HG03159 (cell line): ENCODE measurements around the gene PPP4R2.

Experiments
- ATAC-seq: cut with Tn5 transposase; IDR thresholded peaks from one replicate; pipeline ENCODE4 v1.9.1; 2021; ENCODE audit warnings: mild to moderate bottlenecking, moderate library complexity; ENCODE audit not compliant: unreplicated experiment

Gene PPP4R2

DNA sequence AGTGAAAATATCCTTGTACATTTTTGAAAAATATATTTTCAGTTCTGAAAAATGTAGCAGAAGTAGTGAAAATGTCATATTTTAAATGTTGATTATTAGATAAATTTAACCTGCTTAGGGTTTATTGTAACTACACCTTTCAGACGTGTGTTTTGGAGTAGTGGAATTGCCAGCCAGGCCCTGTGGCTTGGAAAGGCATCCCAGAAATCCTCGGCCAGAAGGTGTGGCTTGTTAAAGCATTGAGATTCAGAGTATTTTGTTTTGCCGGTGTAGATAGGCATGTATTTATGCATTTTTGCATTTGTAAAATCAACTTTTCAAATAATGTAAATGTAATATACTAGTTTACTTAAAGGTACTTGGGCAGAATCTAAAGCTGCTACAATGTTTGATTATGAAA, 71.8 kb downstream of the PPP4R2 start:
- ATAC-seq: no peak

DNA sequence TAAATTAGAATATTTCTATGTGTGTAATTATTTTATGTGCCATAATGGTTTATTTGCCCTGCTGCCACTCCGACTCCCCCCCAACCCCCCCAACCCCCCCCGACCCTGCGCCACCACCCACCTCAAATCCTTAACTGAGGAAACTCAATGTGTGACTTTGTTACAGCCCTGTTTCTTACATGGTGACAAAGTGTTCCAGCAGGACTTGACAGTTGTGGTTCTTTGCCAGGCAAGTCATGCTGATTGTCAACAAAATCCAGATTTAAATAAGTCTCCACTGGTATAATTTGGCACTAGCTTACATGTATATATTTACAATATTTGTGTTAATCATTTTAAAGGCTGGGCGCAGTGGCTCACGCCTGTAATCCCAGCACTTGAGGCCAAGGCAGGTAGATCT, 72.6 kb downstream of the PPP4R2 start:
- no peak for ATAC-seq

DNA sequence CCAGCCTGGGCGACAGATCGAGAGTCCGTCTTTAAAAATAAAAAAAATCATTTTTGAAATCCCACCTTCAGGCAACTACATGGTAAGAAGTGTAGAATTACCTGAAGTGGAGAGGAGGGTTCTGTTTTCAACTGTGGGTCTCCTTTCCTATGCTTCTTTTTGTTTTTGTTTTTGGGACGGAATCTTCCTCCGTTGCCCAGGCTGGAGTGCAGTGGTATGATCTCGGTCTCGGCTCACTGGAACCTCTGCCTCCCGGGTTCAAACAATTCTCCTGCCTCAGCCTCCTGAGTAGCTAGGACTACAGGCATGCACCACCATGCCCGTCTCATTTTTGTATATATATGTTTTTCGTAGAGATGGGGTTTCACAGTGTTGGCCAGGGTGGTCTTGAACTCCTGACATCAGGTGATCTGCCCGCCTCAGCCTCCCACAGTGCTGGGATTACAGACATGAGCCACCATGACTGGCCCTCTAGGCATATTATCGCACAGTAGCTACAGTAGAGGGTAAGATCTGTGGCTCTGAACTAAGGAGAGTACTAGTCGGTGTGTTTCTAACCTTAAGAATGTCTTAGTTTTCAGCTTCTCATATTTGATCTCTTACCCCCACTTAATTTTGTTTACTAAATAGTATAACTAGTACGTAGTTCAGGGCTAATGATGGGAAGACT, 73.3 kb downstream of the PPP4R2 start:
- no peak for ATAC-seq

DNA sequence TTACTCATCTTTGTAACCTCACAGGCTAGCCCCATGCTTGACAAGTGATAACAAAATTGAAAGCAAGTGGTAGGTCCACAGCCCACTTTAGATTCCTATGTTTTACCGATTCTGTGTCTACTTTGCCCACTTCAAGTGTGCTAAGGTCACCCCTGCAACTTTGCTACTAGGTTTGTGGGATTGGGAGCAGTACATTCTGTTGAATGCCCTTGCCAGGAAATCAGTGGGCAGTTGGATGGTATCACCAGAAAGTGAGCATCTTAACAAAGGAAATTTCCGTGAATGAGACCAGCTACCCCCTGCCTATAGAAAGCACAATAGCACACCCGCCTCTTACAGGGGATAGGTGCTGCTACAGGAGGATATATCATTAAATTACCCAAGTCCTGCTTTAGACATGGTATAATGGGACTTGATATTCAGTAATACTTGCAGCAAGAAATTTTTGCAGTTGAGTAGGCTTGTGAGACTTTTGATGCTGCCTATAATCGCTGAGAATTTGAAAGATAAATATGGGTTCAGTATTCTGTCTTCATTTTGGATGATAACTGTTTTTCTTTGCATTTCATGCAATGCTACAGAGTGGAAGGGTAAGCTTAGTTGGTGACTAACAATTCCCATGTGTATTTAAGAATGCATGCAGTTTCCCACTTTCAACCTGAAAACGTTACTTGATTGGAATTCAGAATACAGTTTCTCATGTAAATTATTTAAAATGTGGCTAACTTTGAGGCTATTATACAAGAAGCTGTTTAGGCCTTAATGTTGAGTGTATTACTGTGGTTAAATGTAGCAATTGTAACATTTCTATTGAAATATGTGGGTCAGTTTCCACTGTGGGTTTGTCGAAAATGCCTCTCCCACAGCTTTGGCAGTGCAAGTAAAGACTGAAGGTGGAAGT, 74.3 kb downstream of the PPP4R2 start:
- ATAC-seq: no peak

DNA sequence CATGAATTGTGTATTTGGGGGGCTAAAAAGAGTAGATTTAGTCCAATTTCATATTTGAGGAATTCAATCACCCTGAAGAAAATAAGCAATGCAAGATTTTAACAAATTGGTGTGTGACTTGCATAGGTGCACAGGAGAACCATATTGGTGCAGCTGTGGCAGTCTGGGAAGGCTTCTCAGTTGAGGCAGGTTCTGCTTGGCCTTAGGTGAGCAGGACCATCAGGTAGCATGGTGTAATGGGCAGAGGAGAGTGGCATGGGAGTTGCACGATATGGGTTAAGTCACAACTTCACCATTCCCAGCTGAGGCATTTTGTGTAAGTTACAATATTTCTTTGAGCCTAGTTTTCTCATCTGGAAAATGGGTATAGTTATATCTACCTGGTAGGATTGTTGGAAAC, 75.3 kb downstream of the PPP4R2 start:
- ATAC-seq: no peak

DNA sequence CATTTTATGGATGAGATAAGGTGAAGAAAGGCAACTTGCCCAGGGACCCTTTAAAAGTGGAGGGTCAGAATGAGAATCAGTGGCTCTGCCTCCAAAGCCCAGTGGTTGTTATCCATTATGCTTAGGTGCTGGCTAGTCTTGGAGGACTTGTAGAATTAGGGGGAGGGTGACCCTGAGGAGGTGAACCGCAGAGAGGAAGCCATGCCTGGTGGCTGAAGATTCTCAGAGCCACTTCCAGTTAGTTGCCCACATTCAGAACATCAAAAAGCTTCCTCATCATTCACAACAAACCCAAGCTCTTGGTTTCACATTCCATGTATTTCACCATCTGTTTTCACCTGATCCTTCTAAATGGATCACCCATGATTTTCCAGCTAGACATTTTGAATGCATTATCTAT, 76.0 kb downstream of the PPP4R2 start:
- no peak for ATAC-seq

DNA sequence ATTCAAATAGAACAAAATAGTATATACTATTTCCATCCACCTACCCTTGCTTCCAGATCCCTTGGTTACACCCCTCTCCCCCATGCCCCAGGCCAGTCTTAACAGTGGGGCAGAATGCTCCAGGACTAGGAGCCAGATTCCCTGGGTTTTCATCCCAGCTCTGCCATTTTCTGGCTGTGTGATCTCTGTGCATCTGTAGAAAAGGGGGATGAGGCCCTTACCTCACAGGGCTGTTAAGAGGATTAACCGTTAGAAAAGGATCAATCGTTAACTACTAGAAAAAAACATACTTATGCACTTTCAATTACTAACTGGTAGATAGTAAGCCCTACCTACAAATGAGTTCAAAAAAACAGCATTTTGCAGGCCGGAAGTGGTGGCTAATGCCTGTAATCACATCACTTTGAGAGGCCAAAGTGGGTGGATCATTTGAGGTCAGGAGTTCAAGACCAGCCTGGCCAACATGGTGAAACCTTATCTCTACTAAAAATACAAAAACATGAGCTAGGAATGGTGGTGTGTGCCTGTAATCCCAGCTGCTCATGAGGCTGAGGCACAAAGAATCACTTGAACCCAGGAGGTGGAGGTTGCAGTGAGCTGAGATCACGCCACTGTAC, 76.6 kb downstream of the PPP4R2 start:
- ATAC-seq: no peak

DNA sequence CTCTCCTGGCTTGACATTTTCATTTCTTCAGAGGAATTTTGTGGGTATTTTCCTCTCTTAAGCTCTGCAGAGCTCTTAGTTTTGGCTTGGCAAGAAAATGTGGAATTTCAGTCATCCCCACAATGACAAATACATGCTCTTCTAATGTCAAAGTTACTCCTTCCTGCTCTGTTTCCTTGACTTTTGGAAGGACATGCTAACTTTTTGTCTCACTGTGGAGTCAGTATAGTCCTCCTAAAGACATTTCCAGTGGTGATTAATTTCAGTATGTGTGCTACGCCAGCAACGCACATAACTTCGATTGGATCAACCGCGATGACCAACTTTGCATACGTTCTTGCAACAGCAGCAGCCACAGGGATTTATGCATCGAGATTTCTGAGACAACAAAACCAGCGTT, 78.2 kb downstream of the PPP4R2 start:
- ATAC-seq: no peak

DNA sequence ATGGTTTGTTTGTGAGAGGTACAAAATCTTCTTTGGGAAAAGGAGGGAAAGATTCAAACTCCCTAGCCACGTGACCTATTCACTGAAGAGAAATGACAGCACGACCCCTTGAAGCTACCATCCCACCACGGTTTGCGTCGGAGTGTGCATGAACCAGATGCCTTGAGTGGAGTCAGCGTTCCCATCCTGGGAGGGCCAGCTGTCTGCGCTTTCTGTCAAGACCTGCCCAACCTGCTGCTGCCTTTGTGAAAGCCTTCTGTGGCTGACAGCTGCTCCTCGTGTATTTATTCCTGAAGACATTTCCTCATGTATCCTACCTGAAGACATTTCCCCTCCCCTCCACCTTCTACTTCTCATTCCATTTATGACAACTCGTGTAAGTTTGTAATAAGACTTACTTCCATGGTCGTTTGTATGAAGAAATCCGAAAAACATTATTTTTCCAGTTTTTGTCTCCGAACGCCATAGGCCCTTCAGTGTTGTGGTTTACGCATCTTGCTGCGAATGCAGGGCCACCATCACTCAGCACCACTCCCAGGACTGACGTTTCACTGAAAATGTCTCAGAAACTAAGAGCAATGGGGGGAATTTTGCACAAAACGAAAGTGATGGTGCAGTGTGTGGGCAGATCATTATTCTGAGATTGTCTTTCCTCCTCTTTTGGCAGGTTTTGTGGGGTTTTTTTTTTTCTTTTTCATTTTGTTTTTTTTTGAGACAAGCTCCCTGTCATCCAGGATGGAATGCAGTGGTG, 83.8 kb downstream of the PPP4R2 start:
- no peak for ATAC-seq

DNA sequence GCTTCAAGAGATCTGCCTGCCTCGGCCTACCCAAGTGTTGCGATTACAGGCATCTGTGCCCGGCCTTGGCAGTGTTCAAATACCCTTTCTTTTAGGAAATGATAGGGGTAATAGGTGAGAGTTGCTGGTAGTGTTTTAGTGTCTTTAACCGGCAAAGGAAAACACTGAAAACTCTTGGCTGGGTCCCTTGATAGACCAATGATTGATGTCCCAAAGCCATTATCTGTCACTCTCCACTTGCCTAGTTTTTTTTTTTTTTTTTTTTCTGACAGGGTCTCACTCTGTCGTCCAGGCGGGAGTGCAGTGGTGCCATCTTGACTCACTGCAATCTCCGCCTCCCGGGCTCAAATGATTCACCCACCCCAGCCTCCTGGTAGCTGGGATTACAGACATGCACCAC, 84.5 kb downstream of the PPP4R2 start:
- ATAC-seq: no peak

DNA sequence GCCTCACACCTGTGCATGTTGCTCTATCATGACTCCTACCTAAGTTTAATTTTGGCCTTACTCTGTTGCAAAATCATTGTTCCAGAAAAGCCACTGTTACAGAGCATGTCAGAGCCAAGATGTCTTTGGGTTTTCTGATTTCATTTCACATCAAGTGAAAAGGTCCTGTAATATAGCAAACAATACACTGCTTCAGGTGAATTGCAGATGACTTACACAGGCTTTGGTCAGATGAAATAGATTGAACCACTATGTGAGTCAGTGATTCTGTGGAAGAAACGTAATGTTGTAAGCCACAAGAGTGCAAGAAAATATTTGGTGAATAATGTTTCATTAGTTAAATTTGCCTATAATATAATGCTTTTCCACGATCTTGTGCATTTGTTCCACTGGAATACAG, 87.6 kb downstream of the PPP4R2 start:
- ATAC-seq: no peak

DNA sequence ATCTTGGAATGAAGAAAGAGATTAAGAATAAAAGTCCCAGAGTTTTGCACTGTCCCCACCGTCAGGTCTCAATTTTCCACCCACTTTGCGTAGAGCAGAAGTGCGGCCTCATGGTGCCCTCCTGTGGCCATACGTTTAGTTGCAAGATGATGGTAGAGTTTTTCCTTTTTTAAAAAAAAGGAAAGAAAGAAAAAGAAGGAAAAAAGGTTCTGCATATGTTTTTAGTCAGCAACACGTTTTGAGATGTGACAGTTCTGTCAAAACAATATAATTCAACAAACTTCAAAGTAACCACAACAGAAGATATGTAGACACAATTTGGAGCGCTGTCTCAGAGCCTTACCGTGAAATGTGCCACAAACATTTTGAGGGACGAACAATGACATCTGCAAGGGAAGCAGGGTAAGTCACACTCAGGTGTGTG, 89.5 kb downstream of the PPP4R2 start:
- ATAC-seq: no peak

DNA sequence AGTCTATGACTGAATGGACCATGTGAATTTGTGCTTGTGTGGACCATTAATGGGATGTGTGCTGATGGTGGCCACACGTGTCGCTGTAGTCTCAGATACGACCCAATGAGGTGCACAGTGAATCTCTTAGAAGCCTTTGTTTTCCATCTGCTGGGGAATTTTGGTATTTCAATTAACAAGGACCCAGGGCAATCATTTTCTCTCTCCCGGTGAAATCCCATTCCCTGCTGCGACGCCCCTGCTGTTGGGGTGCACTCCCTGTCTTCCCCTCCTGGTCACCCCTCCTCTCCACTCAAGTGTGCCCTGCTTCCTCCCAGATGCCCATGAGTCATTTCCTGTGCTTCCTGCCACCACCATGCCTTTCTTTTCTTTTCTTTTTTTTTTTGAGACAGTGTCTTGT, 97.5 kb downstream of the PPP4R2 start:
- ATAC-seq: no peak

DNA sequence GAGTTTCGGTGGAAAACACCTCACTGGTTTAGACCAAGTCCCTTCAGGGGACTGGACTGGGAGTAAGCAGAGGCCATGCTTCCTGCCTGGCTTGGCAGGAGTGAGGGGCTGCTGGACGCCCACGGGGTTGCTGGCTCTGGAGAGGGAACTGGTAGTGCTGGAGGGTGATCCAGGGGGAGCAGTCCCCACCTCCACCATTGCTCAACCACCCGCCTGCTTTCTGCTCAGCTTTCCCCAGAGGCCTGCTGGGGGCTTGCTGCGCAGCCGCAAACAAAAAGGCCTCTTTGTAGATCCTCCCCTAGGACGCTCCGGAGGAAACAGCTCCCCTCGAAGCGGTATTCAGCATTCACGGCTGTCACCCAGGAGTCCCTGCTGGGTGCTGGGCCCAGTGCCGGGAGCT, 98.3 kb downstream of the PPP4R2 start:
- no peak for ATAC-seq

DNA sequence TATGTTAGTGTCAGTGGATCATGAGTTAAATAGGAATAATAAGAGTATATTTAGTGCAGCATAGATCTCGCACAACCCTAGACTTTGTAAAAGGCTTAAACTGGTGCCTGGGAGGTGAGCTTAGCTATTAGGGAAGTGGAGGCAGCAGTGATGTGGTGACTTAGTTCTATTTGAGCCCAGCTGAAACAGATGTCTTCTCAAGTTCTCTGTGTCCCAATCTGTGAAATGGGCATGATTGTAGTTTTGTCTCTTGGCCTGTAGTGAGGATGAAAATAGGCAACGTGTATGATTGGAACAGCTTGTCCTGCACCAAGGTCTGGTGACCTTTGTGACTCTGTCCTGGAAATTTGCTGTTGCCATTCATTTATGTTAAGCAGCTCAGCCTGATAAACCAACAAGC, 99.6 kb downstream of the PPP4R2 start:
- ATAC-seq: no peak

DNA sequence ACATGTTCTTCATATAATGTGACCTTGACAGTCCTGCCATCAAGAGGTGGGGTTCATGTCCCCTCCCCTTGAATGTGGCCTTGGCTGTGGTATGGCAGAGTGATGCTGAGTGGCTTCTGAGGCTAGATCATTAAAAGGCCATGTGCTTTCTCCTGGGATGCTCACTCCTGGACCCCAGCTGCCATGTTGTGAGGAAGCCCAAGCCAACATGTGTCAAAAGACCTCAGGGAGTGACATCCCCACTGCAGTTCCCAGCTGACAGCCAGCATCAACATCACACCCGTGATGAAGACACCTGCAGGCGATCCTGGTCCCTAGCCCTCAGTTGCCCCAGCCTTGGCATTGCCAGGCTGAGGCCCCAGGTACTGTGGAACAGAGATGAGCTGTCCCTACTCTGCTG, 101.4 kb downstream of the PPP4R2 start:
- no peak for ATAC-seq

DNA sequence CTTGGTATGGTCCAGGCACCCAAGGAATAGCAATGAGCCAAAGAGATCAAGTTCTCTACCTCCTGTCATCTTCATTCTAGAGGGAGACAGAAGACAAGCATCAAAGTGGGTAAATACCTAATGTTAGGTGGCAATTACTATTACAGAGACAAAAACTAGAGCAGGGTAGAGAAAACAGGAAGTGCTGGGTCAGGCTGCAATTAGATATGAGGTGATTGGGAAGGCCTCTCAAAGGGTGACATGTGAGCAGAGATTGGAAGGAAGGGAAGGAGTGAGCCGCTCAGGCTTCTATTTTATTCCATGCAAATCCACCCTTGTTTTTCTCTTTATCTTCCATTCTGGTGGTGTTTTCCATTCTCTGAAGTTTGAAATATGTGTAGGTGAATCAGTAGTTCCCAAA, 102.3 kb downstream of the PPP4R2 start:
- ATAC-seq: no peak

DNA sequence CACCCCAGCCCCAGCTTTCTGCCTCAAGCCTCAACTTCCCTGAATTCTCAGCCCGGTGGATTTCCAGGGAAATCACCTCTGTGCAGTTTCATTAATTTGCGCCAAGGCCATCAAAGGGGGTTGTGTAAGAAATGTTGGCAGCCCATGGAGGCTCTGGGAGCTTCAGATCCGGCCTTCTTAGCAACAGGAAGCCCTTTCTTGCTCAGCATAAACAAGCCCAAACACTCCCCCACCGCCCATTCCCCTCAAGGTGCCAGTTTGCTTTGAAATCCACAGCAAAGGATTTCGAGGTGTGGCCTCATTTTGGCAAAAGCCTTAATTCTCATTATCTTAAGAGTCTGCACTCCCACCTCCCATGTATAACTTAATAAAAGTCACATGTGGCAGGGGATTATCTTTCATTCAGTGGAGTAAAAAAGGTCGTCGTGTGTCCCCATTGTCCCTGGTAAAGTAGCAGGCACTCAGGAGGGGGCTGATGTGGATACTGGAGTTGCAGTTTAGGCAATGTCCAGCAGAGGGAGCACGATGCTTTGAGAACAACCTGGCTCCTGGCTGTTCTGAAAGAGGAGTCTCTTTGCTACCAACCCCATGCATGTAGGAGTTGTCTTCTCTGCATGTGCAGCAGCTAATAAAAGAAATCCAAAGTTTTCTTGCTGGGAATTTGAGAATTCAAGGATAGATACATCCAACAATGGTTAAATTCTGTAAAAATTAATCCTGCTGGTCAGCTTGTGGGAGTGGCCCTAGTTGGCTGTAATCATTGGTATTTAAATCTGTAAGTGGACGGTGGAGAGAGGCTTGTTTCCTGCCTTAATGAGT, 104.3 kb downstream of the PPP4R2 start:
- ATAC-seq: peak; percentile 93

DNA sequence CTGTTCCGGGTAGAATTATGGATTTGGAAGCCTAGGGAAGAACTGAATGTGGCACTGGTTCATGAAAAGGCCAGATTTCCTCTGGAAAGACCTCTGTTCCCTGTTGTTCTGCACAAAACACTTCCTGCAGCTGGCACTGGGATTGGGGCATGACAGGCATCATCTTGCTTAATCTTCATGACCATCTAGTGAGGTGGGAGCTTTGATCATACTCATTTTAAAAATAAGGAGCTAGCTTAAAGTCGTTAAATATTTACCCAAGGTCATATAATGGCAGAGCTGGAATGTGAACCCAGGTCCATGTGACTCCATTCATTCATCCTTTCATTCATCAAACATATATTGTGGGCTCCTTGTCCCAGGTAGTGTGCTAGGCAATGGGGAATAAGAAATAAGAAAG, 105.3 kb downstream of the PPP4R2 start:
- ATAC-seq: no peak

DNA sequence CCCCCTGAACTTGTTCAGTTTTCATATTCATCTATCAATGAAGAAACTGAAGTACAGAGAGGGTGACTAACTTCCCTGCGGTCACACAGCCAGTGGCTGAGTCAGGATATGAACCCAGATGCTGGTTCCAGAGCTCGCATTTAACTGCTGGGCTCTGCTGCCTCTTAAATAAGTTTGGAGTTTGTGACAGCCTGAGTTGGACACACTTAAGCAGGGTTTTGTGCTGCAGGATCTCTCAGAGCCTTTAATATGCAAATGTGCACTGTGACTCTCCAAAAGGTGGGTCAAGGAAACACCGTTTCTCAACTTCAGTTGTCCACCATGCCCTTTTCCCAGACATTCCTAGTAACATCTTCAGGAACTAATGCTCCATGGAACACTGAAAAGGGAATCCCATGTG, 110.6 kb downstream of the PPP4R2 start:
- no peak for ATAC-seq
